Body of pancreas (tissue), 4 donors: ENCODE results near the gene KIAA0232. TPM values are rescaled to one million over a fixed set of nuclear protein-coding genes. Genes with fewer than 3 reads are reported as not detected.

ENCODE experiments used
- ATAC-seq: fragments of 150-250 bp; one replicate; pipeline ENCODE4 v1.9.1; 2016
- DNase-seq, 4 donors: peaks; one replicate each; pipeline ENCODE4 v3.0.0-alpha.2; 2019
- H3K27ac ChIP-seq, 4 donors: fragments of 200-600 bp; sonication (generic); 1 replicate in 3 of 4; 2 replicates in 1 of 4; pipeline versions ENCODE4 v1.5.1 to v1.6.1; 2016 to 2019; ENCODE audit warnings: mild to moderate bottlenecking in 1 of 4, mixed read lengths in 1 of 4, moderate library complexity in 1 of 4
- H3K27me3 ChIP-seq, 2 donors: fragments of 200-600 bp; sonication (generic); one replicate each; pipeline ENCODE4 v1.6.0; 2016; ENCODE audit warnings: mild to moderate bottlenecking in 1 of 2
- H3K36me3 ChIP-seq, 2 donors: fragments of 200-600 bp; sonication (generic); replicated peaks in 1 of 2; 2 replicates each; pipeline ENCODE4 v1.5.1; 2016; ENCODE audit warnings: low read depth in 2 of 2; ENCODE audit not compliant: insufficient read depth in 1 of 2
- H3K4me1 ChIP-seq: fragments of 200-600 bp; sonication (generic); one replicate; pipeline ENCODE4 v1.6.0; 2016
- H3K4me3 ChIP-seq, 2 donors: fragments of 200-600 bp; sonication (generic); 1 replicate in 1 of 2; 2 replicates in 1 of 2; pipeline ENCODE4 v1.5.1; 2016 to 2019
- H3K9me3 ChIP-seq, 3 donors: fragments of 200-600 bp; sonication (generic); 1 replicate in 2 of 3; 2 replicates in 1 of 3; pipeline ENCODE4 v1.5.1; 2016
- POLR2A ChIP-seq, 3 donors: fragments of 450-650 bp; IDR thresholded peaks; one replicate each; pipeline ENCODE4 v1.6.1; 2016; ENCODE audit warnings: antibody characterized with exemption in 3 of 3, mild to moderate bottlenecking in 2 of 3
- WGBS, 2 donors: methylation state at CpG; one replicate each; pipeline ENCODE4 v1.1.5; 2017; 5-methylcytosine and 5-hydroxymethylcytosine counted together
- intact Hi-C: fragments of 100-400 bp; cut with DNase I; formaldehyde crosslinking; loops from one replicate; pipeline ENCODE4 v1.15.1; 2023
- total RNA-seq, 2 donors: library from RNA; depleted of rRNA; stranded (reverse); fragments of >200 nt; gene quantifications; one replicate each; pipeline ENCODE4 v1.1.0, GENCODE V29; 2016
- TF ChIP-seq, protein P1 (sequence below), 7 experiments: fragments of 450-650 bp in 4 of 7; fragments of 200-600 bp in 3 of 7; sonication (generic) in 3 of 7; IDR thresholded peaks; one replicate each; pipeline ENCODE4 v1.5.1; 2016 to 2019; ENCODE audit warnings: antibody characterized with exemption in 7 of 7

KIAA0232 gene
- total RNA-seq, 2 donors from 2014 or later, result 9.6 to 15.0 TPM

- no peak overlapping the region for H3K4me3 ChIP-seq
- DNase-seq, result no peak
- TF ChIP-seq POLR2A (IDR thresholded peaks at IDR 0.05), result no peak
- TF ChIP-seq, protein P1, sequence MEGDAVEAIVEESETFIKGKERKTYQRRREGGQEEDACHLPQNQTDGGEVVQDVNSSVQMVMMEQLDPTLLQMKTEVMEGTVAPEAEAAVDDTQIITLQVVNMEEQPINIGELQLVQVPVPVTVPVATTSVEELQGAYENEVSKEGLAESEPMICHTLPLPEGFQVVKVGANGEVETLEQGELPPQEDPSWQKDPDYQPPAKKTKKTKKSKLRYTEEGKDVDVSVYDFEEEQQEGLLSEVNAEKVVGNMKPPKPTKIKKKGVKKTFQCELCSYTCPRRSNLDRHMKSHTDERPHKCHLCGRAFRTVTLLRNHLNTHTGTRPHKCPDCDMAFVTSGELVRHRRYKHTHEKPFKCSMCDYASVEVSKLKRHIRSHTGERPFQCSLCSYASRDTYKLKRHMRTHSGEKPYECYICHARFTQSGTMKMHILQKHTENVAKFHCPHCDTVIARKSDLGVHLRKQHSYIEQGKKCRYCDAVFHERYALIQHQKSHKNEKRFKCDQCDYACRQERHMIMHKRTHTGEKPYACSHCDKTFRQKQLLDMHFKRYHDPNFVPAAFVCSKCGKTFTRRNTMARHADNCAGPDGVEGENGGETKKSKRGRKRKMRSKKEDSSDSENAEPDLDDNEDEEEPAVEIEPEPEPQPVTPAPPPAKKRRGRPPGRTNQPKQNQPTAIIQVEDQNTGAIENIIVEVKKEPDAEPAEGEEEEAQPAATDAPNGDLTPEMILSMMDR (IDR thresholded peaks at IDR 0.05), result no peak
- no peak overlapping the region for H3K27ac ChIP-seq
- H3K27me3 ChIP-seq, result no peaks in the 10 kb centered on the region
- intact Hi-C loops, result no loop called here
- no peak for ATAC-seq
- WGBS, 2 donors, result 89 to 98% methylated on average over 2 of the region's 2 CpGs
- no peaks in the 10 kb centered on the region for H3K9me3 ChIP-seq
- H3K36me3 ChIP-seq, result no peaks in the 10 kb centered on the region
- peaks cover 14% of the 10 kb centered on the region for H3K4me1 ChIP-seq
Measured at GRCh38 chr4:6802626-6803025, 20.1 kb downstream of the KIAA0232 start.

GRCh38 chr4:6803246-6803645, 20.7 kb downstream of the KIAA0232 start:
- 43 to 49% methylated on average over 1 of the region's 1 CpG for WGBS, 2 donors
- H3K27ac ChIP-seq, result no peak overlapping the region
- ATAC-seq, result no peak
- H3K36me3 ChIP-seq, result no peaks in the 10 kb centered on the region
- TF ChIP-seq, protein P1 (IDR thresholded peaks at IDR 0.05), result no peak
- no peak for TF ChIP-seq POLR2A (IDR thresholded peaks at IDR 0.05)
- DNase-seq, result no peak
- H3K4me3 ChIP-seq, result no peak overlapping the region
- no peaks in the 10 kb centered on the region for H3K9me3 ChIP-seq
- H3K4me1 ChIP-seq, result peaks cover 14% of the 10 kb centered on the region
- H3K27me3 ChIP-seq, result no peaks in the 10 kb centered on the region
- intact Hi-C loops, result no loop called here

GRCh38 chr4:6804082-6804752, 21.7 kb downstream of the KIAA0232 start:
- peaks cover 14% of the 10 kb centered on the region for H3K4me1 ChIP-seq
- intact Hi-C loops, result no loop called here
- H3K9me3 ChIP-seq, result no peaks in the 10 kb centered on the region
- no peaks in the 10 kb centered on the region for H3K36me3 ChIP-seq
- TF ChIP-seq, protein P1 (IDR thresholded peaks at IDR 0.05), result no peak
- TF ChIP-seq POLR2A (IDR thresholded peaks at IDR 0.05), result no peak
- no peak for ATAC-seq
- no peak for DNase-seq
- 61% methylated on average over 8 of the region's 8 CpGs for WGBS, 2 donors
- no peaks in the 10 kb centered on the region for H3K27me3 ChIP-seq
- H3K4me3 ChIP-seq, result no peak overlapping the region
- H3K27ac ChIP-seq, result no peak overlapping the region

DNA sequence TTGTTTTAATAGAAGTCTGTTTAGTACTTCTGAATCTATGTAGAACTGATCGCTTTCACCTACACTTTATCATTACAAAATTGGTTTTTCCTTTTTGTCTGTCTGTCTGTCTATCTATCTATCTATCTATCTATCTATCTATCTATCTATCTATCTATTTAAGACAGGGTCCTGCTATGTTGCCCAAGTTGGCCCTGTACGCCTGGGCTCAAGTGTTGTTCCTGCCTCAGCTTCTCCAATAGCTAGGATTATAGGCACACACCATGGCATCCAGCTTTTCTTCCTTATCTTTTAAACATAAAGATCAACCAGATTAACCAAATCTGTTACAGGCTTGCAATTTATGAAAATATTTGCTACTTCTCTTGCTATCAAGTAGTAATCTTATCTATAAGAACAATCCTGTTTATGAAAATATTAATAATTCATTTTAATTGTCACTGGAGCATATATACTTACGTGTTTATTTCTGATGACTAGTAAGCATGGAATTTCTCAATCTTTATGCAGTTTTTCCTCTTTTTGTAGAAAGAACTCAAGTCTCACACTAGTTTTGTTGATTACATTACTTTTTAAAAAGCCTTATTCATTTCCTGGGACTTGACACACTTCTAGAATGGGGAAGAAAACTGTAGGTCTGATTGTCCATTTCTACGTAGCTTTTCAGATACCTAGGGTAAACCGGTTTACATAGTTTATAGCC, 24.5 kb downstream of the KIAA0232 start:
- Histone ChIP-seq H3K27ac (peak overlapping the region in 1 of 4 donors; percentile 65), H3K4me3 (no peak overlapping the region), H3K4me1 (peaks cover 21% of the 10 kb centered on the region), H3K36me3 (no peaks in the 10 kb centered on the region), H3K9me3 (no peaks in the 10 kb centered on the region), H3K27me3 (no peaks in the 10 kb centered on the region)
- WGBS, 2 donors, result 66 to 84% methylated on average over 5 of the region's 5 CpGs
- ATAC-seq, result no peak
- TF ChIP-seq, protein P1 (IDR thresholded peaks at IDR 0.05), result no peak
- no peak for TF ChIP-seq POLR2A (IDR thresholded peaks at IDR 0.05)
- no peak for DNase-seq
- intact Hi-C loops, result no loop called here
